Esophagus squamous epithelium (tissue), 5 donors: Measurements from ENCODE around the gene PYGO1. TPM values are rescaled to one million over a fixed set of nuclear protein-coding genes. Genes with fewer than 3 reads are reported as not detected.

Experiments
- DNase-seq: peaks from one replicate; lab custom pipeline; 2025; lab: John Stamatoyannopoulos, UW
- H3K27ac ChIP-seq, 4 donors: fragments of 200-600 bp; sonication (generic); one replicate each; pipeline ENCODE4 v1.5.1; 2016 to 2019; ENCODE audit warnings: mild to moderate bottlenecking in 1 of 4
- H3K27me3 ChIP-seq, 4 donors: fragments of 200-600 bp; sonication (generic); 1 replicate in 3 of 4; 2 replicates in 1 of 4; pipeline versions ENCODE4 v1.5.1 to v1.6.0; 2017 to 2021; ENCODE audit warnings: antibody characterized with exemption in 1 of 4
- H3K36me3 ChIP-seq, 3 donors: fragments of 200-600 bp; sonication (generic); one replicate each; pipeline ENCODE4 v1.5.1; 2016 to 2019
- H3K4me1 ChIP-seq, 3 donors: fragments of 200-600 bp; sonication (generic); one replicate each; pipeline ENCODE4 v1.5.1; 2017 to 2019
- H3K4me3 ChIP-seq, 4 donors: fragments of 200-600 bp; sonication (generic); 1 replicate in 3 of 4; 2 replicates in 1 of 4; pipeline ENCODE4 v1.5.1; 2016 to 2019; ENCODE audit warnings: mild to moderate bottlenecking in 2 of 4, moderate library complexity in 1 of 4
- H3K9me3 ChIP-seq, 3 donors: fragments of 200-600 bp; sonication (generic); one replicate each; pipeline ENCODE4 v1.5.1; 2016 to 2019
- POLR2A ChIP-seq, 4 donors: fragments of 450-650 bp; IDR thresholded peaks; one replicate each; pipeline ENCODE4 v1.6.1; 2017; ENCODE audit warnings: antibody characterized with exemption in 4 of 4, mild to moderate bottlenecking in 4 of 4, moderate library complexity in 3 of 4
- WGBS, 2 donors: methylation state at CpG; one replicate each; pipeline ENCODE4 v1.1.5; 2018; 5-methylcytosine and 5-hydroxymethylcytosine counted together
- intact Hi-C: fragments of 100-400 bp; cut with DNase I; formaldehyde crosslinking; loops from one replicate; pipeline ENCODE4 v1.15.0; 2022
- total RNA-seq, 4 donors: library from RNA; depleted of rRNA; stranded (reverse); fragments of >200 nt; gene quantifications; one replicate each; pipeline ENCODE4 v1.1.0, GENCODE V29; 2016
- TF ChIP-seq, protein P1 (sequence below), 6 experiments: fragments of 450-650 bp in 4 of 6; fragments of 200-600 bp in 2 of 6; sonication (generic) in 2 of 6; IDR thresholded peaks; one replicate each; pipeline ENCODE4 v1.5.1; 2016 to 2019; ENCODE audit warnings: antibody characterized with exemption in 6 of 6, mild to moderate bottlenecking in 4 of 6, moderate library complexity in 4 of 6
- donor health status: DM: yes; HTN: yes; CAD: no.

PYGO1 gene, protein sequence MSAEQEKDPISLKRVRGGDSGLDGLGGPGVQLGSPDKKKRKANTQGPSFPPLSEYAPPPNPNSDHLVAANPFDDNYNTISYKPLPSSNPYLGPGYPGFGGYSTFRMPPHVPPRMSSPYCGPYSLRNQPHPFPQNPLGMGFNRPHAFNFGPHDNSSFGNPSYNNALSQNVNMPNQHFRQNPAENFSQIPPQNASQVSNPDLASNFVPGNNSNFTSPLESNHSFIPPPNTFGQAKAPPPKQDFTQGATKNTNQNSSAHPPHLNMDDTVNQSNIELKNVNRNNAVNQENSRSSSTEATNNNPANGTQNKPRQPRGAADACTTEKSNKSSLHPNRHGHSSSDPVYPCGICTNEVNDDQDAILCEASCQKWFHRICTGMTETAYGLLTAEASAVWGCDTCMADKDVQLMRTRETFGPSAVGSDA
- 1 to 10 TPM; 1.3 to 5.1 (median 1.8) TPM for total RNA-seq

DNA sequence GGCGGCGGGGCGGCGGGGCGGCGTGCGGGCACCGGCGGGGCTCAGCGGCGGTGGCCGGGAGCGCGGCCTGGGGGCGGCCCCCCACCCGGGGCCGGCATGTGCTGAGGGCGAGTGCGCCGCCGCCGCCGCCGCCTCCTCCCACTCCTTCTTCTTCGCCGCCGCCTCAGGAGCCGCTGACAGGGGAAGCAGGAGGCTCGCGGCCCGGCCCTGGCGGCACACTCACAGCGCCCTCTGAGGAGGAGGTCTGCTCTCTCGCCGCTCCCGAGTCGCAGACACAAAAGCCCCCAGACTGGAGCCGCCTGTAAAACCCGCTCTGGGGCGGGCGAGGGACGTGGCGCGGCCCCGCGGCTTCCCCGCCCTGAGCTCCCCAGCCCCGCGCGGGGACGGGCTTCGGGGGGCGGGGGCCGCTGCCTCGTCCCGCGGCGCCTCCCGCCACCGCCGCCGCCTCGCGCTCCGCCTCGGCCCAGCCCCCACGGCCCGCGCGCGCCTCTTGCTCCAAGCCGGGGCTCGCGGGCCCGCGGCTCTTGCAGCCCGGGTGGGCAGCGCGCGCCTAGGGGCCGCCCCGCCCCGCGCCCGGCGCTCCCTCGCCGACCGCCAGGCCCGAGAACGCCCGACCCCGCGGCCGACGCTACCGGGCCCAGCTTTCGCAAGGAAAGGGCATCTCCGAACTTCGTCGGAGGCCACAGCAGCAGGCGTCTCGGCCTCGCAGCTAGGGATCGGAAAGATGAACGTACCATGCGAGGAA lies at the start of gene PYGO1:
Gene PYGO1 (minus strand): TSS at position 276 of the 745 bp plus-strand sequence. CDS start 462 bp downstream, outside the sequence.
- TF ChIP-seq, protein P1, sequence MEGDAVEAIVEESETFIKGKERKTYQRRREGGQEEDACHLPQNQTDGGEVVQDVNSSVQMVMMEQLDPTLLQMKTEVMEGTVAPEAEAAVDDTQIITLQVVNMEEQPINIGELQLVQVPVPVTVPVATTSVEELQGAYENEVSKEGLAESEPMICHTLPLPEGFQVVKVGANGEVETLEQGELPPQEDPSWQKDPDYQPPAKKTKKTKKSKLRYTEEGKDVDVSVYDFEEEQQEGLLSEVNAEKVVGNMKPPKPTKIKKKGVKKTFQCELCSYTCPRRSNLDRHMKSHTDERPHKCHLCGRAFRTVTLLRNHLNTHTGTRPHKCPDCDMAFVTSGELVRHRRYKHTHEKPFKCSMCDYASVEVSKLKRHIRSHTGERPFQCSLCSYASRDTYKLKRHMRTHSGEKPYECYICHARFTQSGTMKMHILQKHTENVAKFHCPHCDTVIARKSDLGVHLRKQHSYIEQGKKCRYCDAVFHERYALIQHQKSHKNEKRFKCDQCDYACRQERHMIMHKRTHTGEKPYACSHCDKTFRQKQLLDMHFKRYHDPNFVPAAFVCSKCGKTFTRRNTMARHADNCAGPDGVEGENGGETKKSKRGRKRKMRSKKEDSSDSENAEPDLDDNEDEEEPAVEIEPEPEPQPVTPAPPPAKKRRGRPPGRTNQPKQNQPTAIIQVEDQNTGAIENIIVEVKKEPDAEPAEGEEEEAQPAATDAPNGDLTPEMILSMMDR (IDR thresholded peaks at IDR 0.05), result no peak
- TF ChIP-seq POLR2A (IDR thresholded peaks at IDR 0.05), result no peak
- DNase-seq, result no peak
- 0 to 3% methylated on average over 3 to 22 of the region's 107 CpGs for WGBS, 2 donors

DNA sequence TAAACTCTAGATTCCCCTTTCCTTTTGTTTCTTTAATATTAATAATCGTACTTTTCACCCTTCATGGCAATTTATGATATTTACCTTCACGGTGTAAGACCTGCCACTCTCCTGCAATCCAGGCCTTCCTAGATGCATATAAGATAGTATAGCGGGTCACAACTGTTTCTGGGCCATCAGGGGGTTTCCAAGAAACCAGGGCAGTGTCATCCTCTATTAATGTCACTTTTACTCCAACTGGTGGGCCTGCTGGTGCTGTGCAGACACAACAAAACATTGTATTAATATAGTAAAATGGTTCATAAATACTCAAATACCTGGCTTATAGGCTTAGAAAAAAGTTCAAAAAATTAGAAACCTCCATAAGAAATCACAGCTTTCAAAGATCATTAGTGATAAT lies 48.9 kb upstream of the PYGO1 start:
- Histone ChIP-seq H3K4me1 (no peaks in the 10 kb centered on the region), H3K4me3 (no peak overlapping the region), H3K27me3 (no peaks in the 10 kb centered on the region), H3K27ac (no peak overlapping the region), H3K36me3 (peaks cover 0 to 4% (median 0%) of the 10 kb centered on the region in 3 donors), H3K9me3 (no peaks in the 10 kb centered on the region)
- intact Hi-C loops, result no loop called here
- TF ChIP-seq, protein P1 (IDR thresholded peaks at IDR 0.05), result no peak
- TF ChIP-seq POLR2A (IDR thresholded peaks at IDR 0.05), result no peak
- DNase-seq, result no peak
- 86 to 89% methylated on average over 3 of the region's 3 CpGs for WGBS, 2 donors

More for the DNA sequence above, at the start of gene PYGO1:
- H3K4me1 ChIP-seq, result peaks cover 0 to 28% (median 0%) of the 10 kb centered on the region in 3 donors
- intact Hi-C loops, result no loop called here
- H3K27me3 ChIP-seq, result peaks cover 0 to 33% (median 0%) of the 10 kb centered on the region in 4 donors
- H3K4me3 ChIP-seq, result peak within 1 kb of the TSS; percentile 43 to 80 (median 61)
- H3K9me3 ChIP-seq, result no peaks in the 10 kb centered on the region
- H3K36me3 ChIP-seq, result no peaks in the 10 kb centered on the region
- peak within 1 kb of the TSS; percentile 76 to 91 (median 83) for H3K27ac ChIP-seq

DNA sequence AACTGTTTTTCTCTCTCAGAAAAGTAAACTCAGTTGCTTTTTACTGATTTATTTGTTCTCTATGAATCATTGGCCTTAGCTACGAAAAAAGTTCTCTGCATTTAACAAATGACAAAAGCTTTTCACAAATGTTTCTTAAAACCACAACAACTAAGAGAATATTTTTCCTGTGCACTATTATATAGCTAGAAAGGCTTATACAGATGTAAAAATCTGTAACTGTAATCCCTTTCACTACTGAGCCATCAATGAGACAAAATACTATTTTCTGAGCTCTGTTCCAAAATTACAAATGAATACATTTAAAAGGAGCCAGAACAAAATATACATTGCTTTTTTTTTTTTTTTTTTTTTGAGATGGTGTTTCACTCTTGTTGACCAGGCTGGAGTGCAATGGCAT lies 45.6 kb upstream of the PYGO1 start:
- no peaks in the 10 kb centered on the region for H3K36me3 ChIP-seq
- H3K27ac ChIP-seq, result no peak overlapping the region
- WGBS, 2 donors, result 47 to 69% methylated on average over 1 of the region's 1 CpG
- H3K9me3 ChIP-seq, result no peaks in the 10 kb centered on the region
- no peak overlapping the region for H3K4me3 ChIP-seq
- H3K4me1 ChIP-seq, result no peaks in the 10 kb centered on the region
- intact Hi-C loops, result no loop called here
- TF ChIP-seq, protein P1 (IDR thresholded peaks at IDR 0.05), result no peak
- TF ChIP-seq POLR2A (IDR thresholded peaks at IDR 0.05), result no peak
- DNase-seq, result no peak
- H3K27me3 ChIP-seq, result no peaks in the 10 kb centered on the region

DNA sequence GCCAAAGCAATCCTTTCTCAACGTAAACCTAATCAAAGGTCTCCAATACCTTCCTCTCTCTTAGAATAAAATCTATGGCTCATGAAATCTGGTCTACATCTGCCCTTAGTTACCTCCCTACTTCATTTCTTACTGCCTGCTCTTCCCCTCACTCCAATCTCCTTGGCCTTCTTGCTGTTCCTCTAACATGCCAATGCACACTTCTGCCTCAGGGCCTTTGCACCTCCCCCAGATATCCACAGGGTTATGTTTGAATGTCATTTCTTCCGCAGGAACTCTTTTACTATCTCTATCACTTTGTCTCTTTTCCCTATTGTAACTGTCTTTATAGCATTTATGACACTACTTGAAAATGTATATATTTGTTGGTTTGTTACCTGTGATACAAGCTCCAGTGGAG lies 44.3 kb upstream of the PYGO1 start:
- Histone ChIP-seq H3K27ac (no peak overlapping the region), H3K9me3 (no peaks in the 10 kb centered on the region), H3K4me3 (no peak overlapping the region), H3K4me1 (peaks cover 0 to 5% (median 4%) of the 10 kb centered on the region in 3 donors), H3K36me3 (no peaks in the 10 kb centered on the region), H3K27me3 (no peaks in the 10 kb centered on the region)
- TF ChIP-seq, protein P1 (IDR thresholded peaks at IDR 0.05), result no peak
- TF ChIP-seq POLR2A (IDR thresholded peaks at IDR 0.05), result no peak
- DNase-seq, result no peak
- 87 to 92% methylated on average over 2 of the region's 2 CpGs for WGBS, 2 donors
- intact Hi-C loops, result no loop called here

DNA sequence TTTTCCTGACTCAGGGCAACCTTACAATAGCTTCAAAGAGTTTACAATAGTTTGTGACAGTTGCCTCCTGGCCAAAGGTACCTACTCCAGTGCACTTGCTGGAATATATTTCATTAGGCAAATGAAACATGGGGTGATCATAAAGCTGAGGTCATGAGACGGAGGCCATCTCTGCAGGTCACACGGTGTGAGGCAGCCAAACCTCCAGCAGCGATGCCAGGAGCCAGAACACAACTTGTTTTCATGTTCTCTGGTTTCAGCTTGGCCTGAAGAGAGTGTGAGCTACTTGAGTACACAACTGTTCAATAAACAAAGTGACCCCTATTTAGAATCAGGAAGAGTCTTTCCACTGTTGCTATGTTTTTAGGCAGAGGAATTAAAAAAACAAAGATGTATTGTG lies 42.7 kb upstream of the PYGO1 start:
- intact Hi-C loops, result no loop called here
- 82 to 90% methylated on average over 2 to 3 of the region's 3 CpGs for WGBS, 2 donors

More for the DNA sequence above, 42.7 kb upstream of the PYGO1 start:
- H3K36me3 ChIP-seq, result no peaks in the 10 kb centered on the region
- no peak overlapping the region for H3K4me3 ChIP-seq
- TF ChIP-seq, protein P1 (IDR thresholded peaks at IDR 0.05), result no peak
- TF ChIP-seq POLR2A (IDR thresholded peaks at IDR 0.05), result no peak
- H3K27me3 ChIP-seq, result no peaks in the 10 kb centered on the region
- no peak for DNase-seq
- peaks cover 0 to 5% (median 4%) of the 10 kb centered on the region in 3 donors for H3K4me1 ChIP-seq
- no peak overlapping the region for H3K27ac ChIP-seq
- H3K9me3 ChIP-seq, result no peaks in the 10 kb centered on the region
